Erythroblast (primary cell): Measurements from ENCODE around the gene CCDC6.

ENCODE experiments used
- DNase-seq, 2 experiments: peaks; one replicate each; lab custom pipeline; 2025; lab: John Stamatoyannopoulos, UW
- GATA1 ChIP-seq: IDR thresholded peaks from 2 replicates; pipeline ENCODE4 v1.6.1; 2011; ENCODE audit warnings: low read depth, mild to moderate bottlenecking, control low read depth, low read length, moderate library complexity
- POLR2A ChIP-seq: IDR thresholded peaks from 2 replicates; pipeline ENCODE4 v1.6.1; 2011; ENCODE audit warnings: mild to moderate bottlenecking, low read length

CCDC6 gene

GRCh38 chr10:59868696-59869593, 37.4 kb downstream of the CCDC6 start:
- DNase-seq = no peak
- TF ChIP-seq POLR2A (no peak), GATA1 (no peak)

- no peak for TF ChIP-seq POLR2A
- TF ChIP-seq GATA1 = no peak
- no peak for DNase-seq
Observed at GRCh38 chr10:59867590-59867989, 38.8 kb downstream of the CCDC6 start.

DNA sequence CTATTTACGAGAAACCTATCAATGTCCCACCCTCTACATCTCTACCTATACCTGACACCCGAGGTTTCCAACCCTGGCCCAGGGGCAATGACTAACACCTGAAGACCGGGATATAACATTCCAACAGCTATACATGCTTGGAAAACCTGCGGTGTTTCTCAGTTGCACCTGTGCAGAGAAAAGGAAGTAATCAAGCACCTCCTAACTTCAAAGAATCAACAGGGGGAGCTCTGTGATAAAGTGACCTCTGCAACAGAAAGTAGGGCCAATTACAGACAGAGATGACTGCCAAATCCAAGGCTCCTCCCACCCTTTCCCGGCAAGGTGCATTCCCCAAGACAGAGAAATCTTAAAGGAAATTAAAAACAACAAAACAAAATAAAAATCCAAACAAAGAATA, 41.3 kb downstream of the CCDC6 start:
- DNase-seq = peak; percentile 45 to 62
- TF ChIP-seq POLR2A (no peak), GATA1 (no peak)

- TF ChIP-seq GATA1 (no peak), POLR2A (no peak)
- peak in 1 of 2 experiments; percentile 12 for DNase-seq
Observed at GRCh38 chr10:59864141-59864962, 42.0 kb downstream of the CCDC6 start.

- no peak for DNase-seq
- TF ChIP-seq POLR2A = no peak
- no peak for TF ChIP-seq GATA1
Observed at GRCh38 chr10:59859570-59859969, 46.8 kb downstream of the CCDC6 start.

DNA sequence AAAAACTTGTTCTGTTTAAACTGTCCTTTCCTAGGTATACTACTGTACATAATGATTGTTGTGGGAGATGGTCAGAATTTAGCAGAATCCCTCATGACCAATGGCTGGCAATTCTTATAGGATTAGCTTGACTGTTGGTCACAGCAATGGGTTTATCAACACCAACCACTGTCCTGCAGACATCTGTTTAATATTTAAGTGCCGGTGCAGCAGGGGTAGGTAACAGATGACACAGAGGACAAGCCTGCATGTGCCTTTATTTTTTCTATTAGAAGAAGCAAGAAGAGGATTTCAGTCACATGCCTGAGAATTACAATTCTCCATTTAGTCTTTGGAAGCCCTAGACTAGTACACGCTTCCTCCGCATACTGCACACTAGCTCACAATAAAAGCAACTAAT, 48.4 kb downstream of the CCDC6 start:
- TF ChIP-seq POLR2A = no peak
- TF ChIP-seq GATA1 = no peak
- no peak for DNase-seq

DNA sequence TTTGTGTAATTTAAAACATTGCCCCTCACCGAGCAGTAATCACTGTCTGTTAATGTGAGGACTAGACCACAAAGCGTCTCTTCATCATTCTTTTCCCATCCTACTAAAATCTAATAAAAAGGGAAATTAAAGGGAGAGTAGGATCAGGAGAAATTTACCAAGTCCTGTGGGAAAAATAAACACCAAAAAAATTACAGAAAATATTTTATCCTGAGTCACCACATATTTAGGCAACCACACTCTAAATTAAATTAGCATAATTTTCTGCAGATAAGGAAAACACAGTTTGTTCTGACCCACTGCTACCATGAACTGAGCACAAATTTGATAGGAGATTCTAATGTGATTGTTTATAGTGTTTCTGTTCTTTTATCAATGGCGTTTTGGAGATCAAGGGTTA, 49.3 kb downstream of the CCDC6 start:
- TF ChIP-seq GATA1 (no peak), POLR2A (no peak)
- no peak for DNase-seq

DNA sequence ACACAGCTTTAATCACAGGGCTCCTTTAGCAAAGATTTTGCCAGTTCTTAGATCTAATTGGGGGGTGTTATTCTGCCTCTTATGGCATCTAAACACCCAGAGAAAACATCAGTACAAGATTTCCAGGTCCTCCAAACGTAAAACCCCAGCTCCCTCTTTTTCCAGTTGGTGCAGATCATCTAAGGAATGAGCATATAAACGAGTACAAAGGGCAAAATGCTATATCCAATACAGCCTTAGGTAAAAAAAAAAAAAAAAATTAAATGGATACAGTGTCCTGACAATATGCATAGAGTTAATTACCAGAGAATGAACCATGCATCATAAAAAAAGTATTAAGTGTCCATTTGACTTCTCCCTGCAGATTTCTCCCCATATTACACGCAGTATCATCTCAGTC, 50.3 kb downstream of the CCDC6 start:
- no peak for TF ChIP-seq GATA1
- no peak for TF ChIP-seq POLR2A
- no peak for DNase-seq

- TF ChIP-seq POLR2A (no peak), GATA1 (no peak)
Observed at GRCh38 chr10:59854571-59854970, 51.8 kb downstream of the CCDC6 start.

DNA sequence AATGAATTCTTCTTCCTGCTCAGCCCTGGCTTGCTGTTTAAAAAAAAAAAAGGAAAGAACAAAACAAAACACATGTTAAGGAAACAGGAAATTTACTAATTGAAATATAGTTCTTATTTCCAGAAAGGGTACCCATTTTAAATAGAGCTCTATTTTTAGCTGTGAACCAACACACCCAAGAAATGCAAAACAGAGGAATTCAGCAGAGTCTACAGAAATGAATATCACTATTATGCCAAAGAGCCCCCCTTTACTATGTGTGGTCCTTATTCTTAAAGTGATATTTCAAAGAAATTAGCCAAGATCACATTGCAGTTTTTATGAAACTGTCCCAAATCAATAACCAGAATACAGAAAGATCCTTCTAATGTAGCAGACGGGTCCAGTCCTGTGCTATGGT, 53.7 kb downstream of the CCDC6 start:
- TF ChIP-seq POLR2A (no peak), GATA1 (no peak)
- DNase-seq = no peak

More at GRCh38 chr10:59854571-59854970, 51.8 kb downstream of the CCDC6 start:
- no peak for DNase-seq

DNA sequence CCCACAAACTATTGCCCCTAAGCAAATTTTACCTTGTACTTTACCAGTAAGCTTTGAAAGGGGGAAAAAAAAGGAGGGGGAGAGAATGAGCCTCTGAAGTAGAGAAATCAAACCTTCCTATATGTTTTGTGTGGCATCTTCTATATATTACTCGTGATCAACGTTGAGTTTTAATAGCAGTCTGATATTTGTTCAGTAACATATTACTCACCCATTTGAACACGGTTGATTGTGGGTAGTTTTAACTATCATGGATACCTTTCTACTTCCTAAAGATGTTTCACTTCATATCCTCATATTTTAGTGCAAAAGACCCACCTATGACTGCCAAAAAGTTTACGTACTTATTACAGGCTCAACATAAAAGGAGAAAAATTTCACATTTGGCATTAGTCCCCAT, 54.5 kb downstream of the CCDC6 start:
- TF ChIP-seq GATA1 (no peak), POLR2A (no peak)
- DNase-seq = no peak

- DNase-seq = no peak
- TF ChIP-seq POLR2A (no peak), GATA1 (no peak)
Observed at GRCh38 chr10:59847888-59848287, 58.5 kb downstream of the CCDC6 start.

GRCh38 chr10:59847326-59847725, 59.0 kb downstream of the CCDC6 start:
- DNase-seq = no peak
- TF ChIP-seq GATA1 = no peak
- no peak for TF ChIP-seq POLR2A

- TF ChIP-seq GATA1 (no peak), POLR2A (no peak)
- DNase-seq = no peak
Observed at GRCh38 chr10:59844436-59844835, 61.9 kb downstream of the CCDC6 start.

- no peak for DNase-seq
- TF ChIP-seq POLR2A (no peak), GATA1 (no peak)
Observed at GRCh38 chr10:59843748-59844147, 62.6 kb downstream of the CCDC6 start.
